GM10248 (cell line): ENCODE data around the gene POU6F1.

Source experiments
- CTCF ChIA-PET: fragments of 300-600 bp; sonication (Branson Sonifier 250); formaldehyde crosslinking; extraction: SDS; loops from one replicate; lab custom pipeline; 2021; ENCODE audit warnings: antibody characterized with exemption; lab: Yijun Ruan, JAX
- POLR2A ChIA-PET: fragments of 350-650 bp; sonication (Branson Sonifier 250); formaldehyde crosslinking; extraction: SDS; loops from one replicate; lab custom pipeline; 2020; ENCODE audit warnings: antibody characterized with exemption; lab: Yijun Ruan, JAX
- DNase-seq: peaks from one replicate; pipeline ENCODE4 v3.0.0; 2012; ENCODE audit errors: extremely low spot score
- TF ChIP-seq, protein P1 (sequence below): IDR thresholded peaks from 2 replicates; pipeline ENCODE4 v1.5.1; 2012; ENCODE audit warnings: mild to moderate bottlenecking, low read depth; ENCODE audit errors: extremely low read depth, missing control alignments, control extremely low read depth

The POU6F1 gene

DNA sequence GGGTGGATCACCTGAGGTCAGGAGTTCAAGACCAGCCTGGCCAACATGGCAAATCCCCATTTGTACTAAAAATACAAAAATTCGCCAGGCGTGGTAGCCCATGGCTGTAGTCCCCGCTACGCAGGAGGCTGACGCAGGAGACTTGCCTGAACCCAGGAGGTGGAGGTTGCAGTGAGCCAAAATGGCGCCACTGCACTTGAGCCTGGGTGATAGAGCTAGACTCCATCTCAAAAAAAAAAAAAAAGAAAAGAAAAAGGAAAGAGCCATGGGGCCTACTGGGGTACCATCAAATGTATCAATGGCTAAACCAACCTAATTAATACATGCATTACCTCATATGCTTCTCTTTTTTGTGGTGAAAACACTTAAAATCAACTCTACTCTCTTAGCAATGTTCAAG lies 55.6 kb downstream of the POU6F1 start:
- TF ChIP-seq, protein P1, sequence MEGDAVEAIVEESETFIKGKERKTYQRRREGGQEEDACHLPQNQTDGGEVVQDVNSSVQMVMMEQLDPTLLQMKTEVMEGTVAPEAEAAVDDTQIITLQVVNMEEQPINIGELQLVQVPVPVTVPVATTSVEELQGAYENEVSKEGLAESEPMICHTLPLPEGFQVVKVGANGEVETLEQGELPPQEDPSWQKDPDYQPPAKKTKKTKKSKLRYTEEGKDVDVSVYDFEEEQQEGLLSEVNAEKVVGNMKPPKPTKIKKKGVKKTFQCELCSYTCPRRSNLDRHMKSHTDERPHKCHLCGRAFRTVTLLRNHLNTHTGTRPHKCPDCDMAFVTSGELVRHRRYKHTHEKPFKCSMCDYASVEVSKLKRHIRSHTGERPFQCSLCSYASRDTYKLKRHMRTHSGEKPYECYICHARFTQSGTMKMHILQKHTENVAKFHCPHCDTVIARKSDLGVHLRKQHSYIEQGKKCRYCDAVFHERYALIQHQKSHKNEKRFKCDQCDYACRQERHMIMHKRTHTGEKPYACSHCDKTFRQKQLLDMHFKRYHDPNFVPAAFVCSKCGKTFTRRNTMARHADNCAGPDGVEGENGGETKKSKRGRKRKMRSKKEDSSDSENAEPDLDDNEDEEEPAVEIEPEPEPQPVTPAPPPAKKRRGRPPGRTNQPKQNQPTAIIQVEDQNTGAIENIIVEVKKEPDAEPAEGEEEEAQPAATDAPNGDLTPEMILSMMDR: no peak
- DNase-seq: no peak
- CTCF ChIA-PET: interaction anchor here (1.1 kb wide), 1 partner anchor 11 kb away, joined by 4 read pairs; no protein-coding TSS in a partner anchor
- POLR2A ChIA-PET: no interaction called here

DNA sequence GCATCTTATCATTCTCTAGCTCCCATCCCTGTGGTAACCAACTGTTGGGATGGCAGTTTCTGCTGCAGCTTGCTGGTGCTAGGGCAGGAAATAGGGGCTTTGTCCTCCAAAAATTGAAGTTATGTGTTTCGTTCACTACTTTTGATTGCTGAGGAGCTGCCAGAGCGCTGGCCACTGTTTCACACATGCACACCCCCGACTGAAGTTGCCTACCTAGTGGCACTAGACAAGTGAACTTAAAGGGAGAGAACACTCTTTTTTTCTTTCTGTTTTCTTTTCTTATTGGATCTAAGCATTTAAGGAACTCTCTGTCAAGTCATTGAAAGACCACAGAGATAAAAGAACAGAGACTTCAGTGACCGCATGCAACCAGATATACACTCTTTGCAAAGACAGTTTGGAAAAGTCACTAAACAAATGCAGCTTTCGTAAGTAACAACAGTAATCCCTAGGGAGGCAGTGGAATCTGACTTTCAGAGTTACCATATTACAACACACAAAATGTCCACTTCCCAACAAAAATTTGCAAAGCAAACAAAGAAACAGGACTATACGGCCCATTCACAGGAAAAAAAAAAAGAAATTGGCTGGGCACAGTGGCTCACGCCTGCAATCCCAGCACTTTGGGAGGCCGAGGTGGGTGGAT lies 56.9 kb downstream of the POU6F1 start:
- DNase-seq: no peak
- TF ChIP-seq, protein P1: no peak
- ChIA-PET CTCF (no interaction called here), POLR2A (no interaction called here)

DNA sequence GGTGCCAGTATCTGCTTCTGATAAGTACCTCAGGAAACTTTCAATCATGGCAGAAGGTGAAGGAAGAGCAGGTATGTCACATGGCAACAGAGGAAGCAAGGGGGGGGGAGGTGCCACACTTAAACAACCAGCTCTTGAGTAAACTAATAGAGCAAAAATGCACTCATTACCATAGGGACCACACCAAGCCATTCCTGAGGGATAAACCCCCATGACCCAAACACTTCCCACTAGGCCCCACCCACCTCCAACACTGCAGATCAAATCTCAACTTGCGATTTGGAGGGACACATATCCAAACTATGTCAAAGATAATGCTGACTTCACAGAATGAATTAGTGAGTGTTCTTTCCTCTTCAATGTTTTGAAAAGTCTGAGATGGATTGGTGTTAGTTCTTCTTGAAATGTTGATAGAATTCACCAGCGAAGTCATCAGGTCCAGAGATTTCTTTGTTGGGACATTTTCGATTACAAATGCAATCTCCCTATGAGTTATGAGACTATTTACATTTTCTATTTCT lies 61.6 kb downstream of the POU6F1 start:
- ChIA-PET CTCF (no interaction called here), POLR2A (no interaction called here)
- no peak for DNase-seq
- TF ChIP-seq, protein P1: no peak

DNA sequence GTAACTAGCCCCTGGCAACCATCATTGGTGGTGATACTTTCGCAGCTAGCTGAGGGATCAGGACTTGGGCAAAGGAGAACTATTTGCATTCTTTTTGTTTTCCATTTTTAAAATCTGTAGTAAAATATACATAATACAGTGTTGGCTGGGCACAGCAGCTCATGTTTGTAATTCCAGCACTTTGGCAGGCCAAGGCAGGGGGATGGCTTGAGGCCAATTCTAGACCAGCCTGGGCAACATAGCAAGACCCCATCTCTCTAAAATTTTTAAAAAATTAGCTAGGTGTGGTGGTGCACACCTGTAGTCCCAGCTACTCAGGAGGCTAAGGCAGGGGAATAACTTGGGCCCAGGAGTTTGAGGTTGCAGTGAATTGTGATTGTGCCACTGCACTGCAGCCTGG lies 64.9 kb downstream of the POU6F1 start:
- CTCF ChIA-PET: no interaction called here
- TF ChIP-seq, protein P1: no peak
- POLR2A ChIA-PET: no interaction called here
- no peak for DNase-seq

DNA sequence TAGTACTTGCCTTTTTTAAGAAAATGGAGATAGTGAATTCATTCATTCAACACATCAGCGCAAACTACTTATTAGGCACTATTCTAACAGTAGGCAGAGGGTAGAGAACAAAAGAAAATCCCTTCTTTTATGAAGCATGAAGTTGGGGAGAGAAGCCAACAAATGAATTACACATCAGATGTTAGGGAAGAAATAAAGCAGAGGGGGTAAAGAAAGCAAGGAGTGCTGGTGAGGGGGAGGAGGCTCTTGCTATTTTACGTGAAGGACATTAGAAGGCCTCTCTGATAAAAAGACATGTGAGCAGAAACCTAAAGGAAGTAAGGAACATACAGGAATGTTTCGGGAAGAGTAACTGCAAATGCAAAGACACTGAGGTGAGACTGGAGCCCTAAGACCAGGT lies 67.1 kb downstream of the POU6F1 start:
- CTCF ChIA-PET: no interaction called here
- TF ChIP-seq, protein P1: no peak

DNA sequence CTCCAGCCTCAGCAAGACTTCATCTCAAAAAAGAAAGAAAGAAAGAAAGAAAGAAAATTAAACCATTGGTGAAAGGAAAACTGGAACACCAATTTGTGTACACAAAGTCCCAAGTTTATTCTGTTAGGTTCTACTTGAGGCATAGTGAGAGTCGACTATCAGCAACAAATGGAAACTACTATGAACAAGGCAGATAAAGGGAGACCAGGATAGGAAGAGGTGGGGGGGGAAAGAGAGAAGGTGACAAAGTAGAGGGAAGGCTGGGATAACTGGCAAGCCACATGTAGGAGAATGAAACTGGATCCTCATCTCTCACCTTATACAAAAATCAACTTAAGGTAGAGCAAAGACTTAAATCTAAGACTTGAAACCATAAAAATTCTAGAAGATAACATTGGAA lies 70.6 kb downstream of the POU6F1 start:
- CTCF ChIA-PET: no interaction called here
- TF ChIP-seq, protein P1: no peak

More for the DNA sequence above, 67.1 kb downstream of the POU6F1 start:
- POLR2A ChIA-PET: no interaction called here
- no peak for DNase-seq

More for the DNA sequence above, 70.6 kb downstream of the POU6F1 start:
- POLR2A ChIA-PET: no interaction called here
- no peak for DNase-seq
